WTC11 (cell line): ENCODE results near the gene ZNF230. TPM values are rescaled to one million over a fixed set of nuclear protein-coding genes. Genes with fewer than 3 reads are reported as not detected.

ENCODE experiments used
- ATAC-seq: fragments of 200-7000 bp; cut with Tn5 transposase; 2 replicates; pipeline ENCODE4 v1.10.0; 2021; ENCODE audit warnings: mild to moderate bottlenecking, moderate library complexity
- CTCF ChIA-PET: fragments of 300-600 bp; sonication (Branson Sonifier 250); formaldehyde crosslinking; loops from one replicate; lab custom pipeline; 2021; ENCODE audit warnings: antibody characterized with exemption; lab: Charles Lee
- POLR2A ChIA-PET: fragments of 350-600 bp; sonication (Branson Sonifier 250); formaldehyde crosslinking; loops from one replicate; lab custom pipeline; 2021; ENCODE audit warnings: antibody characterized with exemption; lab: Charles Lee
- DNase-seq: peaks from one replicate; pipeline ENCODE4 v3.0.0; 2021; ENCODE audit warnings: low spot score
- H3K27ac Mint-ChIP-seq: 2 replicates; pipeline ENCODE4 v1.8.0; 2021; ENCODE audit warnings: mixed read lengths
- H3K27me3 Mint-ChIP-seq: 2 replicates; pipeline ENCODE4 v1.8.0; 2021; ENCODE audit warnings: low read depth, mild to moderate bottlenecking, moderate library complexity, mixed read lengths
- H3K36me3 Mint-ChIP-seq: 2 replicates; pipeline ENCODE4 v1.8.0; 2021; ENCODE audit warnings: mixed read lengths
- H3K4me1 Mint-ChIP-seq: 2 replicates; pipeline ENCODE4 v1.8.0; 2022; ENCODE audit warnings: mixed read lengths
- H3K4me3 Mint-ChIP-seq: 2 replicates; pipeline ENCODE4 v1.8.0; 2021; ENCODE audit warnings: mild to moderate bottlenecking, moderate library complexity, mixed read lengths
- H3K9me3 Mint-ChIP-seq: 2 replicates; pipeline ENCODE4 v1.8.0; 2021; ENCODE audit warnings: mixed read lengths
- CREB1 ChIP-seq: sonication (generic); formaldehyde crosslinking; IDR thresholded peaks from 2 replicates; pipeline ENCODE4 v1.8.0; 2023; ENCODE audit warnings: mild to moderate bottlenecking, missing genetic modification reagents
- ELF4 ChIP-seq: sonication (generic); formaldehyde crosslinking; IDR thresholded peaks from 2 replicates; pipeline ENCODE4 v1.8.1; 2022; ENCODE audit warnings: low read depth, mild to moderate bottlenecking, moderate library complexity, missing genetic modification reagents
- FOXP1 ChIP-seq: sonication (generic); formaldehyde crosslinking; IDR thresholded peaks from 2 replicates; pipeline ENCODE4 v1.8.0; 2022; ENCODE audit warnings: missing genetic modification reagents, mild to moderate bottlenecking, moderate library complexity, borderline replicate concordance
- GRHL2 ChIP-seq: fragments of 250-450 bp; sonication (Bioruptor Pico); IDR thresholded peaks from 2 replicates; pipeline ENCODE4 v1.8.0; 2022; ENCODE audit warnings: mild to moderate bottlenecking, moderate library complexity; ENCODE audit not compliant: insufficient replicate concordance, severe bottlenecking
- HMGA2 ChIP-seq: fragments of 250-450 bp; sonication (Bioruptor Pico); IDR thresholded peaks from 2 replicates; pipeline ENCODE4 v1.4.0; 2021; ENCODE audit warnings: mild to moderate bottlenecking, moderate library complexity
- SMAD4 ChIP-seq: sonication (generic); formaldehyde crosslinking; IDR thresholded peaks from 2 replicates; pipeline ENCODE4 v1.8.0; 2022; ENCODE audit warnings: mild to moderate bottlenecking, missing genetic modification reagents
- TCF7 ChIP-seq: sonication (generic); formaldehyde crosslinking; IDR thresholded peaks from 2 replicates; pipeline ENCODE4 v1.8.0; 2022; ENCODE audit warnings: mild to moderate bottlenecking, low read depth, missing genetic modification reagents, moderate library complexity
- TEAD1 ChIP-seq: sonication (generic); formaldehyde crosslinking; IDR thresholded peaks from 2 replicates; pipeline ENCODE4 v1.8.0; 2022; ENCODE audit warnings: mild to moderate bottlenecking, missing genetic modification reagents
- TP53 ChIP-seq: sonication (generic); formaldehyde crosslinking; IDR thresholded peaks from 2 replicates; pipeline ENCODE4 v1.8.1; 2023; ENCODE audit warnings: mild to moderate bottlenecking, missing genetic modification reagents
- ZNF219 ChIP-seq: sonication (generic); formaldehyde crosslinking; IDR thresholded peaks from 2 replicates; pipeline ENCODE4 v1.8.0; 2023; ENCODE audit warnings: missing genetic modification reagents, mild to moderate bottlenecking, borderline replicate concordance
- ZNF263 ChIP-seq: sonication (generic); formaldehyde crosslinking; IDR thresholded peaks from 2 replicates; pipeline ENCODE4 v1.8.1; 2022; ENCODE audit warnings: low read depth, mild to moderate bottlenecking, moderate library complexity, missing genetic modification reagents
- ZNF416 ChIP-seq: fragments of 250-450 bp; sonication (Bioruptor Pico); IDR thresholded peaks from 2 replicates; pipeline ENCODE4 v1.9.0; 2021; ENCODE audit warnings: mild to moderate bottlenecking, inconsistent platforms
- ZNF423 ChIP-seq: fragments of 250-450 bp; sonication (Bioruptor Pico); IDR thresholded peaks from 2 replicates; pipeline ENCODE4 v2.1.2; 2022; ENCODE audit warnings: mild to moderate bottlenecking, moderate library complexity
- ZNF671 ChIP-seq: fragments of 250-450 bp; sonication (Bioruptor Pico); IDR thresholded peaks from 2 replicates; pipeline ENCODE4 v1.8.0; 2021; ENCODE audit warnings: mild to moderate bottlenecking
- total RNA-seq: library from RNA; stranded (reverse); gene quantifications from 3 replicates; pipeline ENCODE4 v1.2.3, GENCODE V29; 2021
- TF ChIP-seq, protein P1 (sequence below): sonication (generic); formaldehyde crosslinking; IDR thresholded peaks from 2 replicates; pipeline ENCODE4 v1.8.1; 2022; ENCODE audit warnings: mild to moderate bottlenecking, moderate library complexity, missing genetic modification reagents
- TF ChIP-seq, protein P2 (sequence below): sonication (generic); formaldehyde crosslinking; IDR thresholded peaks from 2 replicates; pipeline ENCODE4 v1.8.0; 2022; ENCODE audit warnings: missing genetic modification reagents
- TF ChIP-seq, protein P3 (sequence below): sonication (generic); formaldehyde crosslinking; IDR thresholded peaks from 2 replicates; pipeline ENCODE4 v1.8.0; 2023; ENCODE audit warnings: missing genetic modification reagents
- TF ChIP-seq, protein P4 (sequence below): sonication (generic); formaldehyde crosslinking; IDR thresholded peaks from 2 replicates; pipeline ENCODE4 v1.8.1; 2023; ENCODE audit warnings: mild to moderate bottlenecking, missing genetic modification reagents, borderline replicate concordance
- TF ChIP-seq, protein P5 (sequence below): sonication (generic); formaldehyde crosslinking; IDR thresholded peaks from 2 replicates; pipeline ENCODE4 v1.8.0; 2022; ENCODE audit warnings: mild to moderate bottlenecking, missing genetic modification reagents
- TF ChIP-seq, protein P6 (sequence below): fragments of 250-450 bp; sonication (Bioruptor Pico); IDR thresholded peaks from 2 replicates; pipeline ENCODE4 v1.8.0; 2021; ENCODE audit warnings: mild to moderate bottlenecking
- TF ChIP-seq, protein P7 (sequence below): sonication (generic); formaldehyde crosslinking; IDR thresholded peaks from 2 replicates; pipeline ENCODE4 v1.8.0; 2022; ENCODE audit warnings: mild to moderate bottlenecking, missing genetic modification reagents
- TF ChIP-seq, protein P8 (sequence below): fragments of 250-450 bp; sonication (Bioruptor Pico); IDR thresholded peaks from 2 replicates; pipeline ENCODE4 v1.9.0; 2021; ENCODE audit warnings: mild to moderate bottlenecking

Gene ZNF230
- total RNA-seq, 1 experiment from 2014 or later = 3.5 TPM

DNA sequence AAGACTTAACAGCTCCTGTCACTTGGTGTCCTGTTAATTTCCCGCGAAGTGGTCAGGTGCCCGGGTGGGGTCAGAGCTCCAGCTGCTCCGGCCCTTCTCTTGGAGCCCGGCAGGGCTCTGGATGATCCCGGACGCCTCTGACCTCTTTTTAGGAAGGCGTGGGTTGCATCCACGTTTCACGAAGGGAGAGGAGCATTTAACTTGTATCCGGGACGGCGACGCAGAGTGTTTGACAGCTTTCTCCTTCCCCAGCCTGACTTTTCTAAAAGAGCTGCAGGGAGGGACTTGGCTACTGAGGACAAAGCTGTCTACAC lies 18.1 kb upstream of the ZNF230 start (continued):
- no peak for TF ChIP-seq TP53 (CRISPR knock-in tag)
- TF ChIP-seq, protein P1, sequence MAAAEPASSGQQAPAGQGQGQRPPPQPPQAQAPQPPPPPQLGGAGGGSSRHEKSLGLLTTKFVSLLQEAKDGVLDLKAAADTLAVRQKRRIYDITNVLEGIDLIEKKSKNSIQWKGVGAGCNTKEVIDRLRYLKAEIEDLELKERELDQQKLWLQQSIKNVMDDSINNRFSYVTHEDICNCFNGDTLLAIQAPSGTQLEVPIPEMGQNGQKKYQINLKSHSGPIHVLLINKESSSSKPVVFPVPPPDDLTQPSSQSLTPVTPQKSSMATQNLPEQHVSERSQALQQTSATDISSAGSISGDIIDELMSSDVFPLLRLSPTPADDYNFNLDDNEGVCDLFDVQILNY (CRISPR knock-in tag) = no peak
- TF ChIP-seq TEAD1 (CRISPR knock-in tag) = no peak
- no peak for TF ChIP-seq ZNF423 (CRISPR knock-in tag)
- TF ChIP-seq ZNF671 (CRISPR knock-in tag) = no peak
- TF ChIP-seq ZNF219 (CRISPR knock-in tag) = no peak

DNA sequence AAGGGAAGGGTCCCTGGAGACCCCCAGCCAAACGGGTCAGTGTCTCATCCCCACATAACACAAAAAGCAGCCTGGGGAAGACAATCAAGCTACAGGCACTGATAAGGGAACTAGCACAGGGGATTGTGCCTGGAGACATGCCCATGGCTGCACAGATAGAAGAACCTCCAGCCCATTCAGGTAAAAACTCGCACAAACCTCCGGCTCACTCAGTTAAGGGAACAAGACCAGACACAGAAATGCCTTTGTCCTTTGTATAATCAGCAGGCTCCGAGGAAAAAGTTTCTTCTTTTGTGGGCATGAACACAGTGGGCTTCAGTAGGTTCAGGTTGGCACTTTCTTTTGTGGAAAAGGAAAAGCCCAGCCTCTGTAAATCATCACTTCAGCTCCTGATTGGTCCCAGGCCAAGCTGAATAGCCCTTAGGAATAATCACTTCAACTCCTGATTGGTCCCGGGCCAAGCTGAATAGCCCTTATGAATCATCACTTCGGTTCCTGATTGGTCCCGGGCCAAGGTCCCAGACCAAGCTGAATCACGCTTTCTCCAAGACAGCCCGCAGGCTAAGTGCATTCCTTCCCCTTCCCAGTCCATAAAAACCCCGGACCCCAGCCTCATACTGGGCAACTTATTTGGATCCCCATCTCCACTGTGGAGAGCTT lies 5.0 kb upstream of the ZNF230 start:
- DNase-seq (no peak), ATAC-seq (no peak; the same call in 1 of the 2 replicates)
- H3K36me3 Mint-ChIP-seq = peaks cover 37% of the 10 kb centered on the region
- POLR2A ChIA-PET = no interaction called here
- H3K9me3 Mint-ChIP-seq = peaks cover 34% of the 10 kb centered on the region
- H3K27me3 Mint-ChIP-seq = no peaks in the 10 kb centered on the region
- H3K4me3 Mint-ChIP-seq = no peak overlapping the region
- peaks cover 7% of the 10 kb centered on the region for H3K4me1 Mint-ChIP-seq
- CTCF ChIA-PET = no interaction called here
- no peak overlapping the region for H3K27ac Mint-ChIP-seq
- TF ChIP-seq, protein P2, sequence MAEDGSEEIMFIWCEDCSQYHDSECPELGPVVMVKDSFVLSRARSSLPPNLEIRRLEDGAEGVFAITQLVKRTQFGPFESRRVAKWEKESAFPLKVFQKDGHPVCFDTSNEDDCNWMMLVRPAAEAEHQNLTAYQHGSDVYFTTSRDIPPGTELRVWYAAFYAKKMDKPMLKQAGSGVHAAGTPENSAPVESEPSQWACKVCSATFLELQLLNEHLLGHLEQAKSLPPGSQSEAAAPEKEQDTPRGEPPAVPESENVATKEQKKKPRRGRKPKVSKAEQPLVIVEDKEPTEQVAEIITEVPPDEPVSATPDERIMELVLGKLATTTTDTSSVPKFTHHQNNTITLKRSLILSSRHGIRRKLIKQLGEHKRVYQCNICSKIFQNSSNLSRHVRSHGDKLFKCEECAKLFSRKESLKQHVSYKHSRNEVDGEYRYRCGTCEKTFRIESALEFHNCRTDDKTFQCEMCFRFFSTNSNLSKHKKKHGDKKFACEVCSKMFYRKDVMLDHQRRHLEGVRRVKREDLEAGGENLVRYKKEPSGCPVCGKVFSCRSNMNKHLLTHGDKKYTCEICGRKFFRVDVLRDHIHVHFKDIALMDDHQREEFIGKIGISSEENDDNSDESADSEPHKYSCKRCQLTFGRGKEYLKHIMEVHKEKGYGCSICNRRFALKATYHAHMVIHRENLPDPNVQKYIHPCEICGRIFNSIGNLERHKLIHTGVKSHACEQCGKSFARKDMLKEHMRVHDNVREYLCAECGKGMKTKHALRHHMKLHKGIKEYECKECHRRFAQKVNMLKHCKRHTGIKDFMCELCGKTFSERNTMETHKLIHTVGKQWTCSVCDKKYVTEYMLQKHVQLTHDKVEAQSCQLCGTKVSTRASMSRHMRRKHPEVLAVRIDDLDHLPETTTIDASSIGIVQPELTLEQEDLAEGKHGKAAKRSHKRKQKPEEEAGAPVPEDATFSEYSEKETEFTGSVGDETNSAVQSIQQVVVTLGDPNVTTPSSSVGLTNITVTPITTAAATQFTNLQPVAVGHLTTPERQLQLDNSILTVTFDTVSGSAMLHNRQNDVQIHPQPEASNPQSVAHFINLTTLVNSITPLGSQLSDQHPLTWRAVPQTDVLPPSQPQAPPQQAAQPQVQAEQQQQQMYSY (CRISPR knock-in tag) = no peak
- TF ChIP-seq, protein P3, sequence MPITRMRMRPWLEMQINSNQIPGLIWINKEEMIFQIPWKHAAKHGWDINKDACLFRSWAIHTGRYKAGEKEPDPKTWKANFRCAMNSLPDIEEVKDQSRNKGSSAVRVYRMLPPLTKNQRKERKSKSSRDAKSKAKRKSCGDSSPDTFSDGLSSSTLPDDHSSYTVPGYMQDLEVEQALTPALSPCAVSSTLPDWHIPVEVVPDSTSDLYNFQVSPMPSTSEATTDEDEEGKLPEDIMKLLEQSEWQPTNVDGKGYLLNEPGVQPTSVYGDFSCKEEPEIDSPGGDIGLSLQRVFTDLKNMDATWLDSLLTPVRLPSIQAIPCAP (CRISPR knock-in tag) = no peak
- TF ChIP-seq, protein P4, sequence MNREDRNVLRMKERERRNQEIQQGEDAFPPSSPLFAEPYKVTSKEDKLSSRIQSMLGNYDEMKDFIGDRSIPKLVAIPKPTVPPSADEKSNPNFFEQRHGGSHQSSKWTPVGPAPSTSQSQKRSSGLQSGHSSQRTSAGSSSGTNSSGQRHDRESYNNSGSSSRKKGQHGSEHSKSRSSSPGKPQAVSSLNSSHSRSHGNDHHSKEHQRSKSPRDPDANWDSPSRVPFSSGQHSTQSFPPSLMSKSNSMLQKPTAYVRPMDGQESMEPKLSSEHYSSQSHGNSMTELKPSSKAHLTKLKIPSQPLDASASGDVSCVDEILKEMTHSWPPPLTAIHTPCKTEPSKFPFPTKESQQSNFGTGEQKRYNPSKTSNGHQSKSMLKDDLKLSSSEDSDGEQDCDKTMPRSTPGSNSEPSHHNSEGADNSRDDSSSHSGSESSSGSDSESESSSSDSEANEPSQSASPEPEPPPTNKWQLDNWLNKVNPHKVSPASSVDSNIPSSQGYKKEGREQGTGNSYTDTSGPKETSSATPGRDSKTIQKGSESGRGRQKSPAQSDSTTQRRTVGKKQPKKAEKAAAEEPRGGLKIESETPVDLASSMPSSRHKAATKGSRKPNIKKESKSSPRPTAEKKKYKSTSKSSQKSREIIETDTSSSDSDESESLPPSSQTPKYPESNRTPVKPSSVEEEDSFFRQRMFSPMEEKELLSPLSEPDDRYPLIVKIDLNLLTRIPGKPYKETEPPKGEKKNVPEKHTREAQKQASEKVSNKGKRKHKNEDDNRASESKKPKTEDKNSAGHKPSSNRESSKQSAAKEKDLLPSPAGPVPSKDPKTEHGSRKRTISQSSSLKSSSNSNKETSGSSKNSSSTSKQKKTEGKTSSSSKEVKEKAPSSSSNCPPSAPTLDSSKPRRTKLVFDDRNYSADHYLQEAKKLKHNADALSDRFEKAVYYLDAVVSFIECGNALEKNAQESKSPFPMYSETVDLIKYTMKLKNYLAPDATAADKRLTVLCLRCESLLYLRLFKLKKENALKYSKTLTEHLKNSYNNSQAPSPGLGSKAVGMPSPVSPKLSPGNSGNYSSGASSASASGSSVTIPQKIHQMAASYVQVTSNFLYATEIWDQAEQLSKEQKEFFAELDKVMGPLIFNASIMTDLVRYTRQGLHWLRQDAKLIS (CRISPR knock-in tag) = no peak
- no peak for TF ChIP-seq ZNF416 (CRISPR knock-in tag)
- TF ChIP-seq, protein P5, sequence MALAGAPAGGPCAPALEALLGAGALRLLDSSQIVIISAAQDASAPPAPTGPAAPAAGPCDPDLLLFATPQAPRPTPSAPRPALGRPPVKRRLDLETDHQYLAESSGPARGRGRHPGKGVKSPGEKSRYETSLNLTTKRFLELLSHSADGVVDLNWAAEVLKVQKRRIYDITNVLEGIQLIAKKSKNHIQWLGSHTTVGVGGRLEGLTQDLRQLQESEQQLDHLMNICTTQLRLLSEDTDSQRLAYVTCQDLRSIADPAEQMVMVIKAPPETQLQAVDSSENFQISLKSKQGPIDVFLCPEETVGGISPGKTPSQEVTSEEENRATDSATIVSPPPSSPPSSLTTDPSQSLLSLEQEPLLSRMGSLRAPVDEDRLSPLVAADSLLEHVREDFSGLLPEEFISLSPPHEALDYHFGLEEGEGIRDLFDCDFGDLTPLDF (CRISPR knock-in tag) = no peak
- no peak for TF ChIP-seq CREB1
- no peak for TF ChIP-seq ELF4
- TF ChIP-seq, protein P6, sequence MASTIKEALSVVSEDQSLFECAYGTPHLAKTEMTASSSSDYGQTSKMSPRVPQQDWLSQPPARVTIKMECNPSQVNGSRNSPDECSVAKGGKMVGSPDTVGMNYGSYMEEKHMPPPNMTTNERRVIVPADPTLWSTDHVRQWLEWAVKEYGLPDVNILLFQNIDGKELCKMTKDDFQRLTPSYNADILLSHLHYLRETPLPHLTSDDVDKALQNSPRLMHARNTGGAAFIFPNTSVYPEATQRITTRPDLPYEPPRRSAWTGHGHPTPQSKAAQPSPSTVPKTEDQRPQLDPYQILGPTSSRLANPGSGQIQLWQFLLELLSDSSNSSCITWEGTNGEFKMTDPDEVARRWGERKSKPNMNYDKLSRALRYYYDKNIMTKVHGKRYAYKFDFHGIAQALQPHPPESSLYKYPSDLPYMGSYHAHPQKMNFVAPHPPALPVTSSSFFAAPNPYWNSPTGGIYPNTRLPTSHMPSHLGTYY = no peak
- TF ChIP-seq ZNF263 = no peak
- TF ChIP-seq SMAD4 (CRISPR knock-in tag) = no peak
- TF ChIP-seq, protein P7, sequence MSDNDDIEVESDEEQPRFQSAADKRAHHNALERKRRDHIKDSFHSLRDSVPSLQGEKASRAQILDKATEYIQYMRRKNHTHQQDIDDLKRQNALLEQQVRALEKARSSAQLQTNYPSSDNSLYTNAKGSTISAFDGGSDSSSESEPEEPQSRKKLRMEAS (CRISPR knock-in tag) = no peak
- no peak for TF ChIP-seq TCF7 (CRISPR knock-in tag)
- TF ChIP-seq HMGA2 (CRISPR knock-in tag) = no peak
- no peak for TF ChIP-seq GRHL2 (CRISPR knock-in tag)
- TF ChIP-seq FOXP1 = no peak
- TF ChIP-seq, protein P8, sequence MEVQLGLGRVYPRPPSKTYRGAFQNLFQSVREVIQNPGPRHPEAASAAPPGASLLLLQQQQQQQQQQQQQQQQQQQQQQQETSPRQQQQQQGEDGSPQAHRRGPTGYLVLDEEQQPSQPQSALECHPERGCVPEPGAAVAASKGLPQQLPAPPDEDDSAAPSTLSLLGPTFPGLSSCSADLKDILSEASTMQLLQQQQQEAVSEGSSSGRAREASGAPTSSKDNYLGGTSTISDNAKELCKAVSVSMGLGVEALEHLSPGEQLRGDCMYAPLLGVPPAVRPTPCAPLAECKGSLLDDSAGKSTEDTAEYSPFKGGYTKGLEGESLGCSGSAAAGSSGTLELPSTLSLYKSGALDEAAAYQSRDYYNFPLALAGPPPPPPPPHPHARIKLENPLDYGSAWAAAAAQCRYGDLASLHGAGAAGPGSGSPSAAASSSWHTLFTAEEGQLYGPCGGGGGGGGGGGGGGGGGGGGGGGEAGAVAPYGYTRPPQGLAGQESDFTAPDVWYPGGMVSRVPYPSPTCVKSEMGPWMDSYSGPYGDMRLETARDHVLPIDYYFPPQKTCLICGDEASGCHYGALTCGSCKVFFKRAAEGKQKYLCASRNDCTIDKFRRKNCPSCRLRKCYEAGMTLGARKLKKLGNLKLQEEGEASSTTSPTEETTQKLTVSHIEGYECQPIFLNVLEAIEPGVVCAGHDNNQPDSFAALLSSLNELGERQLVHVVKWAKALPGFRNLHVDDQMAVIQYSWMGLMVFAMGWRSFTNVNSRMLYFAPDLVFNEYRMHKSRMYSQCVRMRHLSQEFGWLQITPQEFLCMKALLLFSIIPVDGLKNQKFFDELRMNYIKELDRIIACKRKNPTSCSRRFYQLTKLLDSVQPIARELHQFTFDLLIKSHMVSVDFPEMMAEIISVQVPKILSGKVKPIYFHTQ (CRISPR knock-in tag) = no peak
